Thyroid gland (tissue), 4 donors: ENCODE measurements around the gene WDR3.

ENCODE experiments used
- POLR2A ChIP-seq, 2 donors: fragments of 450-650 bp; IDR thresholded peaks; one replicate each; pipeline ENCODE4 v1.6.1; 2017; ENCODE audit warnings: antibody characterized with exemption in 2 of 2, mild to moderate bottlenecking in 2 of 2, moderate library complexity in 1 of 2
- TF ChIP-seq, protein P1 (sequence below), 6 experiments: fragments of 200-600 bp in 3 of 6; fragments of 450-650 bp in 3 of 6; sonication (generic) in 3 of 6; IDR thresholded peaks; one replicate each; pipeline ENCODE4 v1.5.1; 2016 to 2019; ENCODE audit warnings: antibody characterized with exemption in 6 of 6, mild to moderate bottlenecking in 2 of 6, inconsistent platforms in 1 of 6, moderate library complexity in 1 of 6

DNA sequence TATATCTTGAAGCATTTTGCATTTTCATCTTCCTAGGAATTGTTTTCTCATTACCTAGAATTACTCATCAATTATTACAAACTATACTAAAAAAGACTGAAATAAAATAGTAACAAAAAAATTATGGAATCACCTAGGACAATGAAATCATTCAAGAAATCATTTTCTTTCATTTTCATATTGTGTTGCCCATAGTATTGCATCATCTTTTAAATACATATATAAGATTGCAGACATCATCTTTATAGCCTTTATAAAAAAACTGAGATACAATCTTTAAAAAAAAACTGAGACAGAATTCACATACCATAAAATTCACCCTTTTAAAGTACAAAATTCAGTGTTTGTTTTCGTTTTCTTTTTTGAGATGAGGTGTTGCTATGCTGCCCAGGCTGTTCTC lies 29.7 kb upstream of the WDR3 start:
- TF ChIP-seq, protein P1, sequence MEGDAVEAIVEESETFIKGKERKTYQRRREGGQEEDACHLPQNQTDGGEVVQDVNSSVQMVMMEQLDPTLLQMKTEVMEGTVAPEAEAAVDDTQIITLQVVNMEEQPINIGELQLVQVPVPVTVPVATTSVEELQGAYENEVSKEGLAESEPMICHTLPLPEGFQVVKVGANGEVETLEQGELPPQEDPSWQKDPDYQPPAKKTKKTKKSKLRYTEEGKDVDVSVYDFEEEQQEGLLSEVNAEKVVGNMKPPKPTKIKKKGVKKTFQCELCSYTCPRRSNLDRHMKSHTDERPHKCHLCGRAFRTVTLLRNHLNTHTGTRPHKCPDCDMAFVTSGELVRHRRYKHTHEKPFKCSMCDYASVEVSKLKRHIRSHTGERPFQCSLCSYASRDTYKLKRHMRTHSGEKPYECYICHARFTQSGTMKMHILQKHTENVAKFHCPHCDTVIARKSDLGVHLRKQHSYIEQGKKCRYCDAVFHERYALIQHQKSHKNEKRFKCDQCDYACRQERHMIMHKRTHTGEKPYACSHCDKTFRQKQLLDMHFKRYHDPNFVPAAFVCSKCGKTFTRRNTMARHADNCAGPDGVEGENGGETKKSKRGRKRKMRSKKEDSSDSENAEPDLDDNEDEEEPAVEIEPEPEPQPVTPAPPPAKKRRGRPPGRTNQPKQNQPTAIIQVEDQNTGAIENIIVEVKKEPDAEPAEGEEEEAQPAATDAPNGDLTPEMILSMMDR (IDR thresholded peaks at IDR 0.05): no peak
- no peak for TF ChIP-seq POLR2A (IDR thresholded peaks at IDR 0.05)
